Right renal pelvis (tissue), 4 donors: Measurements from ENCODE around the gene TRPV4. TPM values are rescaled to one million over a fixed set of nuclear protein-coding genes. Genes with fewer than 3 reads are reported as not detected.

Experiments used
- DNase-seq, 4 donors: peaks; one replicate each; pipeline ENCODE4 v3.0.0-alpha.2; 2013; ENCODE audit warnings: low read depth in 4 of 4, low spot score in 3 of 4, missing footprints in 1 of 4
- polyA plus RNA-seq, 4 donors: library from polyadenylated mRNA; unstranded; fragments of 120-200 nt; gene quantifications; one replicate each; pipeline ENCODE4 v1.2.1, GENCODE V29; 2013; ENCODE audit not compliant: insufficient read length in 4 of 4

Gene TRPV4
- polyA plus RNA-seq, 4 donors: 12.0 to 16.1 (median 13.0) TPM

DNA sequence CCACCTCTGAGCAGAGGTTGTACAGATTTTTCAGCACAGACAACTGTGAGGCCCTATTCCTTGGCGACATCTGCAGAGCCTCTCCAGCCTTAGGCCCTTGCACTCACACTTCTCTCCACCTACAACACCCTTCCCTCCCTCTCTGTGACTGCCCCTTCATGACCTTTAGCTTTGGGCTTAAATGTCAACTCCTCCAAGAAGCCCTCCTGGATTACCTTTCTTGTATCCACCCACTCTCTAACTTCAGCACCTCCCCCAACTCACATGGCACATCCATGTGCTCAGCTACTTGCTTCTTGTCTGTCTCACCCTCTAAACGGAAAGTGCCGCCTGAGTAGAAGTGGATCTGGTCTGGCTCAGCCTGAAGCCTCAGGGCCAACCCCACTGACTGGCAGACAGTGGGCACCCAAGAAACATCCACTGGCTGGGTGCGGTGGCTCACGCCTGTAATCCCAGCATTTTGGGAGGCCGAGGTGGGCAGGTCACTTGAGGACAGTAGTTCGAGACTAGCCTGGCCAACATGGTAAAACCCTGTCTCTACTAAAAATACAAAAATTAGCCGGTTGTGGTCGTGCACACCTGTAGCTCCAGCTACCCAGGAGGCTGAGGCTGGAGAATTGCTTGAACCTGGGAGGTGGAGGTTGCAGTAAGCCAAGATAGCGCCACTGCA, 22.1 kb downstream of the TRPV4 start:
- DNase-seq: no peak

DNA sequence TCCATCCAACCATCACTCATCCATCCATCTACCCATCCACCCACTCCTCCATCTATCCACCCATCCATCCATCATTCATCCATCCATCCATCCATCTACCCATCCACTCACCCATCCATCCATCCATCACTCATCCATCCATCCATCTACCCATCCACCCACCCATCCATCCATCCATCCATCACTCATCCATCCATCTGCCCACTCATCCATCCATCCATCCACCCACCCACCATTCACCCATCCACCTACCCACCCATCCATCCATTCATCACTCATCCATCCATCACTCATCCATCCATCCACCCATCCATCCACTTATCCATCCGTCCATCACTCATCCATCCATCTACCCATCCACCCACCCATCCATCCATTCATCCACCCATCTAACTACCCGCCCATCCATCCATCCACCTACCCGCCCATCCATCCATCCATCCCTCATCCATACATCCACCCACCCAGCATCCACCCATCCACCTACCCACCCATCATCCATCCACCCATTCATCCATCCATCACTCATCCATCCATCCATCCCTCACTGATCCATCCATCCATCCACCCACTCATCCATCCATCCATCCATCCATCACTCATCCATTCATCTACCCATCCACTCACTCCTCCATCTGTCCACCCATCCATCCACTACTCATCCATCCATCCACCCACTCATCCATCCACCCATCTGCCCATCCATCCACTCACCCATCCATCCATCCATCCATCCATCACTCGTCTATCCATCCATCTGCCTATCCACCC, 24.1 kb downstream of the TRPV4 start:
- DNase-seq: no peak

DNA sequence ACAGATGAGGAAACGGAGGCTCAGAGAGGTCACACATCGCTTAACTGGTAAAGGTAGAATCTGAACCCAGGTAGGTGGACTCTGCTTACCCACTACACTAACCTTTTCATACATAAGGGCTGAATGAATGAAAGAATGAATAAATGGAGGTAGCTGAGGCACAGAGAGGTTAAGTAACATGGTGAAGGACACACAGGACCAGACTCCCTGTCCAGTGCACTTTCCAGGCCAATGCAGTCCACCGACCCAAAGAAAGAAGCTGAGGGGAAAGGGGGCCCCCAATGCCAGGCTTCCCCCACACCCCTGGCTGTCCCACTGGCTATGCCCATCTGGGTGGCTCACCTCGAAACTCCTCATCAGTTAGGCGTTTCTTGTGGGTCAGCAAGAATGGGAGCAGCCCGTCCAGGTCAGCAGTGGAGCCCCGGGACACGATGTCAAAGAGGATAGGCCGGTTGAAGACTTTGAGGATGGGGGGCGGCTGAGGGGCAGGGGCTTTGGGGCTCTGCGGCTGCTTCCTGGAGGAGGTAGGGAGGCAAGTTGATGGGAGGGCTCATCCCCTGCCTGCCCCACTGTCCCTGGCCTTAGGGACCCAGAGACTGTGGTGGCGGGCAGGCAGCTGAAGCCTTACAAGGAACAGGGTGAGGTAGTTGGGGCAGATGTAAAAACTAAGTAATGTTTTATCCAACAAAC, 25.1 kb downstream of the TRPV4 start:
- DNase-seq: no peak

DNA sequence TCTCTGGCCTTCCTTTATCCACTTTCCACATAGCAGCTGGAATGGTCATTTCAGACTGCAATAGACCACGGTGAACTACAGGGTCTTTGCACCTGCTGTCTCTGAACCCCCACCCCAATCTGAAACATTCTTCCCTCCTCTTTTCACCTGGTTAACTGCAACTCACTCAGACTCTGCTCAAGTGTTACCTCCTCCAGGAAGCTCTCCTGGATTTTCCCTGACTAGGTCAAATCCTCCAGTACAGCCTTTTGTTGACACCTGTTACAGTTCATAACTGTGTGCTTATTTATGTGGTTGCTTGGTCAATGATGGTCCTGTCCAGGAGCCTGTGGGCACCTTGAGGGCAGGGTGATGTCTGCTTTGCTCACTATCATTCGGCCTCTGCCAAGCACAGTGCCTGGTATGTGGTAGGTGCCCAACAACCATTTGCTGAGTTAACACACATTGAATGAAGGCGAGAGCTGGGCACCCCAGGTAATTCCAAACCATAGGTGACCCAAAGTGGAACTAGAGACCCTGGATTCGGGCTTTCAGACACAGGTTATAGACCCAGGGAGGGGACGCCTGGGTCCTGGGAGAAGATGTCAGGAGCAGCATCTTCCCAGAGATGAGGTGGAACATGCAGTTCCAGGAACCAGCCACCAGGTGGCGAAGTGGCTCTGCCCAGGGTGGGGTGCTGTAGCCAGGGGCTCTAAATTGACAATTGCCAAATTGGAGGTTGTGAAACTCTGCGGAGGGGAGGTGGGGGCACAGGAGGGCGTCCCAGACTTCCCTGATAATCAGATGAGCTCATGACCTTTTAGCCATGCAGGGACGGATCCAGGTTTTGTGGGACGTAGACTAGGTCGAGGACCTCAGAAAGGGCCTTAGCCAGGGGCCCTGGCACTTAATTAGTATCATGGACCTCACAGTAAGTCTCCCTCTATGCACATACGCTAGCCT, 28.1 kb downstream of the TRPV4 start:
- DNase-seq: peak; percentile 3 to 43 (median 12)

DNA sequence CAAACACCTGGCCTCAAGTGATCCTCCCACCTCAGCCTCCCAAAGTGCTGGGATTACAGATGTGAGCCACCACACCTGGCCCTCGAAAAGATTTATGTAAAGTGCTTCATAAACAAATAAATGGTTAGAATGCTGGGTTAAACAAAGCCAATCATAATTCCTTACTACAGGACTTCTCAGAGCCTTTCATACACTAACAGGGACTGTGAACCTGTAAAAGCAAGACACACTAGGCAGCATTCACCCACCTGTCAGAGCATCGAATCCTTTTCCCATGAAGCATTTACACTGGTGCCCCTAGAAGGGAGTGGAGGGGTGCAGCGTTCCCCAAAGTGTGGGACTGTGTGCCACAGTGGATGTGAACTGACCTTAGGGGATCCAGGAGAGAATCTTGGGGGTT, 29.5 kb downstream of the TRPV4 start:
- DNase-seq: no peak

DNA sequence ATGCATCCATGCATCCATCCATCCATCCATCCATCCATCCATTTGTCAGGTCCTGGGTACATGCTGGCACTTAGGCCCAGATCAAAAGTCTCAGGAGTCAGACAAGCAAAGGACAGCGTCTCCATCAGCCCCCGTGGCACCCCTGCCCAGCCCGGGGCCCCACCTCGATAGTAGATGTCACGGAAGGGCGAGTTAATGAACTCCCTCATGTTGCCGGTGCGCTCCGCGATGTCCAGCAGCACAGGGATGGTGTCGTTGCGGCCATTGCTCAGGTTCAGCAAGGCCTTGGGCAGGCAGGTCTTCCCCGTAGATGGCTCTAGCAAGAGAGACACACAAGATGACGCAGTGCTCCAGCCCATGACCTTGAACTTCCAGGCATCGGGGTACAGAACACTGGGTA, 30.4 kb downstream of the TRPV4 start:
- no peak for DNase-seq

DNA sequence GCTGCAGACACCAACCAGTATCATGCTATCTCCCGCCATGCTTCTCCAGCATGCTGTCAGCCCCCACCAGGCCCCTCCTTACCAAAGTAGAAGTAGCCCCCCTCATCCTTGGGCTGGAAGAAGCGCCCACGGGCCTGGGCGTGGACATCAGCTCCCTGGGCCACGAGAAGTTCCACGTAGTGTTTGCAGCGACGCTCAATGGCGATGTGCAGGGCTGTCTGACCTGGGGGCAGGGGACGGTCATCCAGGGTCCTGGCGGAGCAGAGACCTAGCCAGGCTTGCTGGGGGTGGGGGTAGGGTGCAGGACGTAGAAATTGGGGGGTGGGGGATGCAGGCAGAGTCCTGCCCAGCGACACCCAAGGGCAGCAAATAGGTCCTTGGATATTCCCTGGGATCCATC, 32.7 kb downstream of the TRPV4 start:
- no peak for DNase-seq

DNA sequence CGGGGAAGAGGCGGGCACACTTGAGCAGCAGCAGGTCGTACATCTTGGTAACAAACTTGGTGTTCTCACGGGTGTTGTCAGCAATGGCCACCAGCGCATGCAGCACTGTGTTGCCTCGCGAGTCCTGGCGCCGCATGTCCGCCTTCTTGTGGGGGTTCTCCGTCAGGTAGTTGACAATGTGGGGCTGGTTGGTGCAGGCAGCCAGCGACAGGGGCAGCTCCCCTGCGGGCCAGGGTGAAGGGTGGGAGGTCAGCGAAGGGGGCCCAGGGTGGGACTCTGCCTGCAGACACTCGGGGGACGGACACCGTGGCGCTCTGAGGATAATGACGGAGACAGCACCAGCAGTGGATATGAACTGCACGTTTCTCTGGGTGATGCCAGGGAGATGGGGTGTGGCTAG, 34.5 kb downstream of the TRPV4 start:
- DNase-seq: no peak

DNA sequence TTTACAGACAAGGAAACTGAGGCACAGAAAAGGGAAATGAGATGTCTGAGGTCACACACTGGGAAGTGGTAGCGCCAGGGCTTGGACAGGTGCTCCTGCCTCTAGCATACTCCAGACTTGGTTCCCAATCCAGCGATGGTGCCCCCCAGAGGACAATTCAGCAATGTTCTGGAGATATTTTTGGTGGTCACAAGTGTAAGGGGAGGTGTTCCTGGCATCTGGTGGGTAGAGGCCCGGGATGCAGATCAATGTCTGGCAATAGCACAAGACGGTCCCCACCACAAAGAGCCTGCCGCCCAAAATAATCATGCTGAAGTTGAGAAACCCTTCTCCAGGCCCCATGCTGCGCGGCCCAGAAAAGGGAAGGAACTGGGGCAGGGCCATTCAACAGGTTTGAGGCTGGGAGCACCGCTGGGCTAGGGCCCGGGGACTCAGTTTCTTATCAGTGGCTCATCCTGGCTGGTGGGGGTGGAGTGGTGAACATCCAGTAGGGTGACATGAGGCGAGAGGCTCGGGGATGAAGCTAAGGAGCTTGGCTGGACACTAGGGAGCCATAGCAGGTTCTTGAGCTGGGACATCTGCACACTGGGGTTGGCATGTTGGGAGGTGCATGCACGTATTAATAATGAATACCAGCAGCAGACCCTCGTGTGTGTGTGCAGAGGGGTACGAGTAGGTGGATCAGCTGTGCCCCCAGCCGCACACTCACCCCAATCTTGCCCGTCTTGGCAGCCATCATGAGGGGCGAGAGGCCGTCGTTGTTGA, 35.1 kb downstream of the TRPV4 start:
- no peak for DNase-seq

DNA sequence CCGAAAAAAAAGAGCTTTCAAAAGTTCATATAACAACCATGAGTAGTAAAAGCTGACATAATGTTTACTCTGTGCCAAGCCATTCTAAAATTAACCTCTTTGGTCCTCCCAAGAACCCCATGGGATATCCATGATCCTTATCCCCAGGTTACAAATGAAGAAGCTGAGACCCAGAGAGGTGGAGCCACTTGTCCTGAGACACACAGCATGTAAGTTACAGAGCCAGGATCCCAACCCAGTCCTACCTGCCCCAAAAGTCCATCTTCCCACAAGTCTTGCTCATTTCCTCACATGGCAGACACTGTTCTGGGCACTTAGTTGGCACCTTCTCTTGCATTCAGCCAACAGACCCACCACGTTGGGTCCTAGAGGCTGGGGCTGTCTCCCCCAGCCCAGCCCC, 37.1 kb downstream of the TRPV4 start:
- DNase-seq: no peak

DNA sequence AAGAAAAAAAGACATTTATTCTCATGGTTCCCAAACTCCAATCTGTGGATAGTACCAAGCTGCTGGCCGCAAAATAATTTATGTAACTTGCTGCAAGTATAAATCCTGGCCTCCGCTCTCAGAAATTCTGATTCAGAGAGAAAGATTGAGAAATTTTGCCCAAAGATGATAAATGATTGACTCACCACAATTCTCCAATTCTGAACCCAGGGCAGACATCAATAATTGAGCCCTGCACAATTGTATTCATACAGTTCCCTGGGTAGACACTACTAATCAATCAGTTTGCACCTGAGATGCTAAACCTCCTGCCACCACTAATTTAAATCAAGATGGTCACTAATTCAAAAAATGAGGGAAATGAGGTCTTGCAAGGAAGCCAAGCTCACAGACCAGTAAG, 38.2 kb downstream of the TRPV4 start:
- no peak for DNase-seq

DNA sequence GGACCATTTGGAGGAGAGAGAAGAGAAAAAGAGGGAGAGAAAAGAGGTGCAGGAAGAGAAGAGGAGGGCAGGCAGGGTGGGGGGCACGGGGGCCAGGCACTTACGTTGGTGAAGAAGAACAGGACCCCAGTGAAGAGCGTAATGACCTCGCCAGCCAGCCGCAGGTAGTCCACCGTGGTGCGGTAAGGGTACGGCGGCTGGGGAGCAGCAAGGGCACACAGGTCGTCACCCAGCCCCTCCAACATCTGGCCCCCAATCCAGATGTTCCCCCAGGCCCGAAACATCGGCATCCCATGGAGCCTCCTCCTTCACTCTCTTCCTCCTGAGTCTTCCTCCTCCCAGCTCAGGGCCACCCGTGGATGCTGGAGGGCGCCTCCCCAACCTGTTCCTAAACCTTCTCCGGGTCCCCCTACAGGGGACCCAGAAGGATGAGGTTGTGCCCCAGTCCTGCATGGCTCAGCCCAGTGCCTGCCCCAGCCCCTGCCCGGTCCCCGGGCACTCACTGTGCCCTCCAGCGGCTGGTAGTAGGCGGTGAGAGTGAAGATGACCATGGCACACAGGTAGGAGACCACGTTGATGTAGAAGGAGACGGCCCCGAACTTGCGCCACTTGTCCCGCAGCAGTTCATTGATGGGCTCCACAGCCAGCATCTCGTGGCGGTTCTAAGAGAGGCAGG, 39.2 kb downstream of the TRPV4 start:
- DNase-seq: no peak

DNA sequence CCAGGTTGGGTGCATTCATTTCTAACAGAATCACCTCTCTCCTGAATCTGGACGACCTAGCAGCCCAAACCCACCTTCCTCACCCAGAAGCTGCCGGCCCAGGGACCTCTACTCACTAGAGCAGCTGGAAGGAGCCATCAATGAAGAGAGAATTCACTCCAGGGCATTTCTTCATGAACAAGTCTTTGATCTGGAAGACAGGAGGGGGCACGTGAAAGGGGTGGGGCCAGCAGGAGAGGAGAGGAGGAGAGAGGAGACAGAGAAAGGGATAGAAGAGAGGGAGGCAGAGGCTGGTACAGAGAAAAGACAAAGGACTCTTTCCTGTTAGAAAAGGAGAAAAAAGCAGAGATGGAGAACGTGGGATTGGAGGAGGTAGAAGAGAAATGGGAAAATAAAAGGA, 39.8 kb downstream of the TRPV4 start:
- no peak for DNase-seq

DNA sequence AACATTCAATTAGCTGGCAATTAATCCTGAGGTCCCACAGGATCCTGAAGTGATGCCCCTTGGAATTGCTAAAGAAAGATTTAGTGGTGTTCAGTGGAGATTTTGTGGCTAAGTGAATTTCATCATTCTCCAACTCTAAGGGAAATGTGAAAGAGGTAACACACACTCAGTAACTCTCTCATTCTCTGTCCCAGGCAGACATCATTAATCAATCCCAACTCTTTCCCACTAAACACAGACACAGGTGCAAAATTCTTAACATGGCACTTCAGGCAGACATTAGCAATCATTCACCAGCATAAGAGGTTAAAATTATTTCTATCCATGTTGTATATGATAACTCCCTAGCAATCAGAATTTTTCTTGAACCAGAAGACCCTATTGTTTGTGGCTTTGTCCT, 40.2 kb downstream of the TRPV4 start:
- DNase-seq: no peak

DNA sequence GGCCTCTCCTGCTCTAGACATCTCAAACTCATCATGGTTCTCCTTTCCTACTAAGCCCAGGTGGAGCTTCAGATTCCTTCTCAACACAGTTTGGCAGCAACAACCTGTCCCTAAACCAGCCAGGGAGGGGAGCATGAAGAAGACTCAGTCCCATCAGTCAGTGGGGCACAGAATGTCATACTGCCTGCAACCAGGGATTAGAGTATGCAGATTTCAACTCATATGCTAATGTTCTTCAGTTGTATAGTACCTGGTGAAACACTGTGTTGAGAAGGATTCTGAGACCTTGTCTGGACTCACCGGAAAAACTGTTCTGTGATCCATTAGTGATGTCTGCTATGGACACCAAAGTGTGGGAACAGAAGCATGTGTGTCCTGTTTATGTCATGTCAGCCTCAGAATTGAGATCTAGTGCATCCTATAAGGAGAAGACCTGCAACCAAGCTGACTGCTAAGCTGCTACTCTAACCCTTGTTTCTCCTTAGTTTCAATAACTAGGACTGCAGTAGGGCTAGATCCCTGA, 43.6 kb downstream of the TRPV4 start:
- DNase-seq: no peak

DNA sequence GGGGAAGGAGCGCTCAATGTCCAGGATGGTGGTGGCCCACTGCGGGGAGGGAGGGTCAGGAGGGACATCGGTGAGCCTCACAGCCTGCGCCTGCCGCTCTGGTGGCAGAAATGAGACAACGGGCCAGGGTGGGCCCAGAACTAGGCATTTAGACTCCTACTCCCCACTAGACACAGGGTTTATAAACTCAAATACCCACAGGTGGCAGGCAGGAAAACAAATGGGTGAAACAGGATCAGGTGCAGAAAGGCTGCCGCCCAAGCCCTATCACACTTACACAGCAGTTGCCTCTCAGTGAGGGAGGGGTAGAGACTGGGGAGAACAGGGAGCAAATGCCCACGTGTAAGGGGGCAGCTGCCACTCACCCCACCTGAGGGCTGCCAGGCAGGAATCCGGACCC, 46.4 kb downstream of the TRPV4 start:
- DNase-seq: no peak

DNA sequence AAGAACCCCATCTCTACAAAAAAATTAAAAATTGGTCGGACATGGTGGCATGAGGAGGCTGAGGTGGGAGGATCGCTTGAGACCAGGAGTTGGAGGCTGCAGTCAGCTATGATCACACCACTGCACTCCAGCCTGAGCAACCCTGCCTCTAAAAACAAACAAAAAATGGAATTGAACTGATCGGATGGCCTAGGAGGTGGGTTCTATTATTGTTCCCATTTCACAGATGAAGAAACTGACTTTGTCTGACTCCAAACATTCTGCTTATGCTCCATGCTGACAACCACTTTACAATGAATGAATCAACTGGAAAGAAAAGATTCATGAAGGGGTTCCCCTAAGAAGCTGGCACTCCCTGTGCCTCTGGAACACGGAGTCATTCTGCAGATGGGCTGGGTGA, 47.3 kb downstream of the TRPV4 start:
- no peak for DNase-seq

DNA sequence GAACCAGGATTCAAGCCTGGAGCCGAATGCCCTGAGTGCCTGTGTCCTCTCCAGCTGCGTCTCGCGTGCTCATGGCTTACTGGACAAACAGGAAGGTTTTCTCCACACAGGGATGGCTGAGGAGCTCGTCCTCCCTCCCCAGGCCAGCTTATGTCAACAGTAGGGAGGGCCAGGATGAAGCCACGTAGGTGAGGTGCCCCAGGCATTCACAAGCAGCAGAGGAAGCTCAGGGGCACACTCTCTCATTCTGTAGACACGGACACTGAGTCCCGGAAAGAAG, 49.3 kb downstream of the TRPV4 start:
- DNase-seq: no peak

DNA sequence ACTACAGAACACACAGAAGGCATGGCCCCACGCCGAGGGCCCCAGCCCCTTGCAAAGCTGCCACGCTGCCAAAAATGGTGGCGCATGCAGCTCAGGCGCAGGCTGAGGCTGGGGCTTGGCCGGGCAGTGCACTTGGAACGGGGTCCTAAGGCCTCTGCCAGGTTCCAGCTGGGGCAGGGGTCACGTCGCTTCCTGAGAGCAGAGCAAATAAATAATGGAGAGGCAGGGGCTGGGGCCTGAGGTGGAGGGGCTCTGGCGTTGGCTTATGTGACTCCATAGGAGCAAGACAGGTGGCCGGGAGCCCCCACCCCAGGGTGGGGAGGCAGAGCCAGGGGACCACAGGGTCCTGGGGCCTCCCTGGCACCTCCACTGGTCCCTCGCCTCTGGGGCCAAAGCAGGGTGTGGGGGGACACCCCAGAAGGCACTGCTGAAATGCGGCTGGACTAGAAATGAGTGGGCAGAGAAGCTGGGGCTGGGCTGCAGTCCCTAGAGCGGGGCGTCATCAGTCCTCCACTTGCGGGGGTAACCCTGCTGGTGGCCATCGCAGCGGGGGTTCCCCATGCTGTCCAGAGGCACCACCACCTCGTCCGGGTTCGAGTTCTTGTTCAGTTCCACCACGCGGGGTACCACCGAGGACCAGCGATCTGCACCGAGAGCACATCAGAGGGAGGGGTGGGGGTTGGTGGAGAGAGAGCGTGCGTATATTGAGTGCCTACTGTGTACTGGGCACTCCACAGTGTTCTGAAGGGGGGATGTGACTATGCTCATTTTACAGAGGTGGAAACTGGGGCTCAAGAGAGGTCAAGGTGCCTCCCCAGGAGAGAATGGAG, 49.8 kb downstream of the TRPV4 start:
- DNase-seq: no peak
